Measurements from ENCODE around the gene HSFX2.

The HSFX2 gene

DNA sequence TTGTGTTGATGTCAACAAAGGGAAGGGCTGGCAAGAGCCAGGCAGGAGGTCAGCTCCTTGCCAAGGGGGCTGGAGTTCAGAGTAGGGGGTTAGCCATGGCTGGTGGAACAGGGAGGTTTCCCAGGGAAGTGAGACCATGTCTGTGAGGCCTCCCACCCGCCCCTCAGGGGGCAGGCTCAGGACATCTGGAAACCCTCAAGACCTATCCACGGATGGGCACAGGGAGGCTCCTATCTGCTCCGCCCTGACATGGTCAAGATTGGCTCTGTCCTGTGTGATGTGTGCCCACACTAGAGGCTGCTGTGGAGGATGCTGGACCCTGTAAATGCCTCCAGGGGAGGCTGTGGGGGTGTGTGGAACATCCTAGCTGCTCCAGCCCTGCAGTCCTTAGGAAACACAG is 44.5 kb upstream of the HSFX2 start:
- H3K4me3 ChIP-seq (ENCODE audit: insufficient read depth, low read length, poor library complexity, severe bottlenecking): no peak overlapping the region
- no peaks in the 10 kb centered on the region for H4K20me1 ChIP-seq (ENCODE audit: low read depth, low read length)
- no peak for TF ChIP-seq CTCF (IDR thresholded peaks at IDR 0.05; ENCODE audit: insufficient read depth, low read length, poor library complexity, severe bottlenecking)
- no peak for TF ChIP-seq EZH2phosphoT487 (conservative IDR thresholded peaks at IDR 0.05; ENCODE audit: low read length)
- H3K27me3 ChIP-seq (ENCODE audit: low read length): no peaks in the 10 kb centered on the region
- no peaks in the 10 kb centered on the region for H3K9me3 ChIP-seq (ENCODE audit: insufficient read depth, low read length)
- no peaks in the 10 kb centered on the region for H3F3A ChIP-seq (ENCODE audit: insufficient read depth)
- no peak overlapping the region for H3K9ac ChIP-seq (ENCODE audit: low read length)
- H2AFZ ChIP-seq (ENCODE audit: low read depth, low read length, severe bottlenecking): no peak overlapping the region
- no peaks in the 10 kb centered on the region for H3K9me2 ChIP-seq (replicated peaks; ENCODE audit: insufficient read depth, low read length)
- no peaks in the 10 kb centered on the region for H3K36me3 ChIP-seq (ENCODE audit: low read length)
- no peak overlapping the region for H3K27ac ChIP-seq (ENCODE audit: low read depth, low read length)
- H3K4me2 ChIP-seq (ENCODE audit: low read depth, low read length, poor library complexity, severe bottlenecking): no peak overlapping the region
- H3K79me2 ChIP-seq (ENCODE audit: insufficient read depth, low read length): no peaks in the 10 kb centered on the region

DNA sequence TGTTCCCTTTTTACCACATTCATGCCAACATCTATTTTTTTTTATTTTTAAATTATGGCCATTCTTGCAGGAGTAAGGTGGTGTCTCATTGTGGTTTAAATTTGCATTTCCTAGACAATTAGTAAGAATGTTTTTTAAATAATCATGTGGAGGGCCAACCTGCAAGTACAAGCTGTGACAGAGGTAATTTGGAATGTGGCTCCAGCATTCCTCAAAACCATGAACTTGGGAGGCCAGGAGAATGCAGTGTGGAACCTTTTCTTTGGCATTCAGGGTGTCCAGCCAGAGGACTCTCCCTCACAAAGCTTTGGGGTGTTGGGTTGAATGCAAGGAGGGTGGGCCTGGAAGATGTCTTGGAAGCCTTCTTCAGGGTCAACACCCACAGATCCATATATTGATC is 43.7 kb upstream of the HSFX2 start:
- Histone ChIP-seq H3K4me2 (ENCODE audit: low read depth, low read length, poor library complexity, severe bottlenecking) (no peak overlapping the region), H3K27ac (ENCODE audit: low read depth, low read length) (no peak overlapping the region), H3K27me3 (ENCODE audit: low read length) (no peaks in the 10 kb centered on the region), H3F3A (ENCODE audit: insufficient read depth) (no peaks in the 10 kb centered on the region), H3K36me3 (ENCODE audit: low read length) (no peaks in the 10 kb centered on the region), H2AFZ (ENCODE audit: low read depth, low read length, severe bottlenecking) (no peak overlapping the region), H4K20me1 (ENCODE audit: low read depth, low read length) (no peaks in the 10 kb centered on the region), H3K9me3 (ENCODE audit: insufficient read depth, low read length) (no peaks in the 10 kb centered on the region), H3K9me2 (replicated peaks; ENCODE audit: insufficient read depth, low read length) (no peaks in the 10 kb centered on the region), H3K4me3 (ENCODE audit: insufficient read depth, low read length, poor library complexity, severe bottlenecking) (no peak overlapping the region), H3K9ac (ENCODE audit: low read length) (no peak overlapping the region), H3K79me2 (ENCODE audit: insufficient read depth, low read length) (no peaks in the 10 kb centered on the region)
- TF ChIP-seq CTCF (IDR thresholded peaks at IDR 0.05; ENCODE audit: insufficient read depth, low read length, poor library complexity, severe bottlenecking) (no peak), EZH2phosphoT487 (conservative IDR thresholded peaks at IDR 0.05; ENCODE audit: low read length) (no peak)

DNA sequence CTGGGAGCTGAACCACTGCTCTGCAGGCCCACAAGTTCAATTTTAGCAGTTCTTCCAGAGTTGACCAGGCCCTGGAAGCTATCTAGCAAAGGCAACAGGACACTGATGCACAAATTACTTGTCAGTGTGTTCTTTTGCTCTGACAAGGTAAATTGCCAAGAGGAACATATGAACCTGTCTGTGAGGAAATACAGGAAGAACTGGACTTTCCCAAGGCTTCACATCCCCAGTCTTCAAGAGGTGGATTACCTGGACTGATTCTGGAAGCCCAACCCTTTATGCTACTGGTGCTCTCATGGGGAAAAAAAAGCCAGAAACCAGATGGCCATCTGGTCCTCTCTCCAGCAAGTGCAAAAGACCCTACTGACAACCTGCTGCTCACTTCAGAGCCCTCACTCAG is 38.4 kb upstream of the HSFX2 start:
- Histone ChIP-seq H3K9me2 (replicated peaks; ENCODE audit: insufficient read depth, low read length) (no peaks in the 10 kb centered on the region), H3K9me3 (ENCODE audit: insufficient read depth, low read length) (no peaks in the 10 kb centered on the region), H4K20me1 (ENCODE audit: low read depth, low read length) (no peaks in the 10 kb centered on the region; the same call in 1 of the 2 replicates), H3K4me3 (ENCODE audit: insufficient read depth, low read length, poor library complexity, severe bottlenecking) (no peak overlapping the region), H3K27ac (ENCODE audit: low read depth, low read length) (no peak overlapping the region), H3K4me2 (ENCODE audit: low read depth, low read length, poor library complexity, severe bottlenecking) (no peak overlapping the region), H3K9ac (ENCODE audit: low read length) (no peak overlapping the region), H3K27me3 (ENCODE audit: low read length) (no peaks in the 10 kb centered on the region), H3K79me2 (ENCODE audit: insufficient read depth, low read length) (no peaks in the 10 kb centered on the region), H3K36me3 (ENCODE audit: low read length) (no peaks in the 10 kb centered on the region), H3F3A (ENCODE audit: insufficient read depth) (no peaks in the 10 kb centered on the region), H2AFZ (ENCODE audit: low read depth, low read length, severe bottlenecking) (no peak overlapping the region)
- TF ChIP-seq CTCF (IDR thresholded peaks at IDR 0.05; ENCODE audit: insufficient read depth, low read length, poor library complexity, severe bottlenecking) (no peak), EZH2phosphoT487 (conservative IDR thresholded peaks at IDR 0.05; ENCODE audit: low read length) (no peak)

Data from SU-DHL-6 (cell line).